Suppressor macrophage treated with lipopolysaccharide for 4 hours (primary cell): Measurements from ENCODE around the gene ADRA2C.

Experiments
- DNase-seq: peaks from one replicate; pipeline ENCODE4 v3.0.0-alpha.2; 2020

The ADRA2C gene

DNA sequence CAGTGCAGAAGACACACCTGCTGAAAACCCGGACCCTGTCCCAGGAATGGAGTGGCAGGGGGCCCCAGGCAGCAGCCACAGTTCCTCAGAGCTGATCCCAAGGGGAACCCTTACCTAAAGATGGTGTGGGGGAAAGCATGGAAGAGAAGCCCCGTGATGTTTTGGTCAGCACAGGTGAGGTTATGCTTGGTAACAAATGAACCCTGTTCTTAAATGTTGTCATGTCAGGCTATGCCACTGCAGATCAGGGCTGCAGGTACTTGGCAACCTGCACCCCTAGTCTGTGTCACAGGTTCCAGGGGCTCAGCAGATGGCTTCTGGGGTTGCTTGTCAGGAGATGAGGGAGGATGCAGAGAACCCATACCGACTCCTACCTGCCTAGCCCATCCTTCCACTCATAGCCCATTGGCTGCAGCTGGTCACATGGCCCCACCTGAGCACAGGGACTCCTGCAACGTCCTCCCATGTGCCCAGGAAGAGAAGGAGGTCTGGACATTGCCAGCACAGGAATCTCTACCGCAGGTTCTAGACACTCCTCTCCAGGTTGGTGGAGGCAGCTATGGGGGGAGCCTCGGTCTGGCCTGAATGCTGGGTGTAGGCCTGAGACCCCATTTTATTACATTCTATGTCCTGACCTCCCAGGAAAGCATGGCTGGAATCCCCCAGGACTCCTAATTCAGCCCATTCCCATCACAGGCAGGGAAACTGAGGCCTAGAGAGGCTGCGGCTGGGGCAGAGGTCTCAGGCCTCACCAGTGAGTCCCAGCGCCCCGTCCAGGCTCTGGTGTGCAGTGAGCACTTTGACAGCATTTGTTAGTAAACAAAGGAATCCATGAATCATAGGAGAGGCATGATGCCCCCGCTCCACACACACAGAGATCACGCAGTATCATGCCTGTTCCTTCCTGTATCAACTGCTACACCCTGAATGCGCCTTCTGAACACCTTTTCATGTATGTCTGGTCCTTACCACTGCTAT lies 51.1 kb downstream of the ADRA2C start:
- DNase-seq, result no peak
